ENCODE results near the gene EXTL1. TPM values are rescaled to one million over a fixed set of nuclear protein-coding genes. Genes with fewer than 3 reads are reported as not detected.

EXTL1 gene
- total RNA-seq, 2 experiments from 2014 or later = not detected

GRCh38 chr1:26031611-26032220 lies 10.1 kb downstream of the EXTL1 start:
- no peaks in the 10 kb centered on the region for H3K9me3 Mint-ChIP-seq
- no peaks in the 10 kb centered on the region for H3K36me3 Mint-ChIP-seq (ENCODE audit: low read depth)
- no peaks in the 10 kb centered on the region for H3K27me3 Mint-ChIP-seq
- no peak overlapping the region for H3K27ac Mint-ChIP-seq
- intact Hi-C loops (cut with DNase I, micrococcal nuclease) = loop anchor here in 1 of 2 experiments (10.0 kb wide), 1 partner anchor 383 kb away; the partner anchor contains the start of gene LIN28A
- DNase-seq (no peak), ATAC-seq (ENCODE audit: poor library complexity) (no peak)
- peaks cover 17% of the 10 kb centered on the region for H3K4me1 Mint-ChIP-seq (ENCODE audit: low read depth)
- CTCF ChIA-PET = no interaction called here
- Histone ChIP-seq H3K27me3 (ENCODE audit: control insufficient read depth in 1 of 2, insufficient read depth in 2 of 2, low read length in 2 of 2) (peaks cover 0 to 2% of the 10 kb centered on the region in 2 experiments), H3K9me3 (ENCODE audit: control insufficient read depth in 1 of 2, insufficient read depth in 1 of 2, low read length in 2 of 2) (no peaks in the 10 kb centered on the region), H3K4me3 (ENCODE audit: low read length) (no peak overlapping the region), H3K4me1 (ENCODE audit: insufficient read depth, low read length) (peaks cover 22% of the 10 kb centered on the region), H3K27ac (ENCODE audit: low read depth in 1 of 2, low read length in 2 of 2) (no peak overlapping the region), H3K36me3 (ENCODE audit: insufficient read depth, low read length) (no peaks in the 10 kb centered on the region)
- no peak overlapping the region for H3K4me3 Mint-ChIP-seq
- POLR2A ChIA-PET = no interaction called here
- TF ChIP-seq CTCF (IDR thresholded peaks at IDR 0.05) = no peak

- H3K4me1 Mint-ChIP-seq (ENCODE audit: low read depth) = peaks cover 17% of the 10 kb centered on the region
- H3K27ac Mint-ChIP-seq = no peak overlapping the region
- Histone ChIP-seq H3K9me3 (ENCODE audit: control insufficient read depth in 1 of 2, insufficient read depth in 1 of 2, low read length in 2 of 2) (no peaks in the 10 kb centered on the region), H3K27me3 (ENCODE audit: control insufficient read depth in 1 of 2, insufficient read depth in 2 of 2, low read length in 2 of 2) (peaks cover 0 to 2% of the 10 kb centered on the region in 2 experiments), H3K36me3 (ENCODE audit: insufficient read depth, low read length) (no peaks in the 10 kb centered on the region), H3K4me3 (ENCODE audit: low read length) (no peak overlapping the region), H3K4me1 (ENCODE audit: insufficient read depth, low read length) (peaks cover 22% of the 10 kb centered on the region), H3K27ac (ENCODE audit: low read depth in 1 of 2, low read length in 2 of 2) (no peak overlapping the region)
- DNase-seq (no peak), ATAC-seq (ENCODE audit: poor library complexity) (no peak)
- H3K4me3 Mint-ChIP-seq = peak overlapping the region; percentile 52
- intact Hi-C loops (cut with DNase I, micrococcal nuclease) = loop anchor here in 1 of 2 experiments (10.0 kb wide), 1 partner anchor 382 kb away; the partner anchor contains the start of gene LIN28A
- H3K27me3 Mint-ChIP-seq = no peaks in the 10 kb centered on the region
- H3K9me3 Mint-ChIP-seq = no peaks in the 10 kb centered on the region
- no peaks in the 10 kb centered on the region for H3K36me3 Mint-ChIP-seq (ENCODE audit: low read depth)
- no peak for TF ChIP-seq CTCF (IDR thresholded peaks at IDR 0.05)
- ChIA-PET CTCF (no interaction called here), POLR2A (no interaction called here)
Measured at GRCh38 chr1:26032656-26033357, 11.2 kb downstream of the EXTL1 start.

- Histone ChIP-seq H3K27ac (ENCODE audit: low read depth in 1 of 2, low read length in 2 of 2) (peak overlapping the region in 1 of 2 donors; percentile 58), H3K4me3 (ENCODE audit: low read length) (peak overlapping the region; percentile 99), H3K4me1 (ENCODE audit: insufficient read depth, low read length) (peaks cover 22% of the 10 kb centered on the region), H3K36me3 (ENCODE audit: insufficient read depth, low read length) (no peaks in the 10 kb centered on the region), H3K27me3 (ENCODE audit: control insufficient read depth in 1 of 2, insufficient read depth in 2 of 2, low read length in 2 of 2) (peaks cover 0 to 2% of the 10 kb centered on the region in 2 experiments), H3K9me3 (ENCODE audit: control insufficient read depth in 1 of 2, insufficient read depth in 1 of 2, low read length in 2 of 2) (no peaks in the 10 kb centered on the region)
- peak in 1 of 14 experiments; percentile 20 for DNase-seq
- Mint-ChIP-seq H3K4me1 (ENCODE audit: low read depth) (peaks cover 17% of the 10 kb centered on the region), H3K27ac (peak overlapping the region; percentile 88), H3K27me3 (no peaks in the 10 kb centered on the region), H3K9me3 (no peaks in the 10 kb centered on the region), H3K36me3 (ENCODE audit: low read depth) (no peaks in the 10 kb centered on the region), H3K4me3 (peak overlapping the region; percentile 94)
- POLR2A ChIA-PET = interaction anchor here (0.9 to 1.6 kb wide), 6 partner anchors 10 to 199 kb away, joined by 3 to 4 read pairs (median 3); partner anchors contain the start of genes CEP85 and PAQR7
- TF ChIP-seq CTCF (IDR thresholded peaks at IDR 0.05) = no peak
- ATAC-seq (ENCODE audit: poor library complexity) = no peak
- intact Hi-C loops (cut with DNase I, micrococcal nuclease) = loop anchor here in 1 of 2 experiments (1.0 to 10.0 kb wide), 3 partner anchors 36 to 380 kb away; partner anchors contain the start of genes LIN28A, PAFAH2 and PDIK1L
- CTCF ChIA-PET = interaction anchor here (0.7 to 2.0 kb wide), 5 partner anchors 37 to 199 kb away, joined by 3 to 10 read pairs (median 5); partner anchors contain the start of genes CEP85, PAFAH2 and ZNF593
Measured at GRCh38 chr1:26034504-26035202, 13.1 kb downstream of the EXTL1 start.
